HFF-Myc (cell line): ENCODE data around the gene IL31.

ENCODE experiments used
- DNase-seq: peaks from one replicate; pipeline ENCODE4 v3.0.0-alpha.2; 2011; ENCODE audit warnings: low read depth; ENCODE audit errors: extremely low read depth
- H3K4me3 ChIP-seq: replicated peaks from 2 replicates; pipeline ENCODE4 v1.5.1; 2011; ENCODE audit warnings: low read depth, mild to moderate bottlenecking, control low read depth, low read length
- CTCF ChIP-seq: IDR thresholded peaks from 2 replicates; pipeline ENCODE4 v1.5.1; 2012; ENCODE audit warnings: mild to moderate bottlenecking, low read depth, low read length, control low read depth; ENCODE audit errors: missing control alignments

Gene IL31

GRCh38 chr12:122139266-122139665 lies 34.8 kb downstream of the IL31 start:
- TF ChIP-seq CTCF: no peak
- H3K4me3 ChIP-seq: no peak overlapping the region
- no peak for DNase-seq

GRCh38 chr12:122138616-122139015 lies 35.4 kb downstream of the IL31 start:
- no peak for DNase-seq
- no peak overlapping the region for H3K4me3 ChIP-seq
- no peak for TF ChIP-seq CTCF

- no peak for TF ChIP-seq CTCF
- DNase-seq: no peak
- H3K4me3 ChIP-seq: no peak overlapping the region
Observed at GRCh38 chr12:122138181-122138580, 35.8 kb downstream of the IL31 start.

GRCh38 chr12:122137681-122138080 lies 36.3 kb downstream of the IL31 start:
- no peak for DNase-seq
- no peak for TF ChIP-seq CTCF
- H3K4me3 ChIP-seq: no peak overlapping the region

- peak; percentile 32 for TF ChIP-seq CTCF
- no peak overlapping the region for H3K4me3 ChIP-seq
- no peak for DNase-seq
Observed at GRCh38 chr12:122137229-122137628, 36.8 kb downstream of the IL31 start.

- H3K4me3 ChIP-seq: no peak overlapping the region
- no peak for TF ChIP-seq CTCF
- no peak for DNase-seq
Observed at GRCh38 chr12:122135437-122136031, 38.5 kb downstream of the IL31 start.

- TF ChIP-seq CTCF: no peak
- H3K4me3 ChIP-seq: no peak overlapping the region
Observed at GRCh38 chr12:122133192-122133950, 40.6 kb downstream of the IL31 start.

More at GRCh38 chr12:122133192-122133950, 40.6 kb downstream of the IL31 start:
- no peak for DNase-seq
